Measurements from ENCODE around the gene GJA8. TPM values are rescaled to one million over a fixed set of nuclear protein-coding genes. Genes with fewer than 3 reads are reported as not detected.

GJA8 gene
- polyA plus RNA-seq, 1 experiment, result not detected

GRCh38 chr1:147882535-147882934 lies 20.1 kb upstream of the GJA8 start:
- ChIA-PET CTCF (interaction anchor here (1.9 kb wide), 1 partner anchor 10 kb away, joined by 6 read pairs; no protein-coding TSS in a partner anchor), POLR2A (no interaction called here)
- DNase-seq (ENCODE audit: low read depth), result no peak
- Histone ChIP-seq H3K36me3 (ENCODE audit: control insufficient read depth, insufficient read depth, low read length) (no peaks in the 10 kb centered on the region), H3K27me3 (ENCODE audit: control insufficient read depth, insufficient read depth, low read length) (no peaks in the 10 kb centered on the region), H3K4me3 (ENCODE audit: low read depth, low read length) (no peak overlapping the region)
- TF ChIP-seq, protein P1, sequence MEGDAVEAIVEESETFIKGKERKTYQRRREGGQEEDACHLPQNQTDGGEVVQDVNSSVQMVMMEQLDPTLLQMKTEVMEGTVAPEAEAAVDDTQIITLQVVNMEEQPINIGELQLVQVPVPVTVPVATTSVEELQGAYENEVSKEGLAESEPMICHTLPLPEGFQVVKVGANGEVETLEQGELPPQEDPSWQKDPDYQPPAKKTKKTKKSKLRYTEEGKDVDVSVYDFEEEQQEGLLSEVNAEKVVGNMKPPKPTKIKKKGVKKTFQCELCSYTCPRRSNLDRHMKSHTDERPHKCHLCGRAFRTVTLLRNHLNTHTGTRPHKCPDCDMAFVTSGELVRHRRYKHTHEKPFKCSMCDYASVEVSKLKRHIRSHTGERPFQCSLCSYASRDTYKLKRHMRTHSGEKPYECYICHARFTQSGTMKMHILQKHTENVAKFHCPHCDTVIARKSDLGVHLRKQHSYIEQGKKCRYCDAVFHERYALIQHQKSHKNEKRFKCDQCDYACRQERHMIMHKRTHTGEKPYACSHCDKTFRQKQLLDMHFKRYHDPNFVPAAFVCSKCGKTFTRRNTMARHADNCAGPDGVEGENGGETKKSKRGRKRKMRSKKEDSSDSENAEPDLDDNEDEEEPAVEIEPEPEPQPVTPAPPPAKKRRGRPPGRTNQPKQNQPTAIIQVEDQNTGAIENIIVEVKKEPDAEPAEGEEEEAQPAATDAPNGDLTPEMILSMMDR (IDR thresholded peaks at IDR 0.05; ENCODE audit: insufficient read depth, low read depth, low read length), result no peak

DNA sequence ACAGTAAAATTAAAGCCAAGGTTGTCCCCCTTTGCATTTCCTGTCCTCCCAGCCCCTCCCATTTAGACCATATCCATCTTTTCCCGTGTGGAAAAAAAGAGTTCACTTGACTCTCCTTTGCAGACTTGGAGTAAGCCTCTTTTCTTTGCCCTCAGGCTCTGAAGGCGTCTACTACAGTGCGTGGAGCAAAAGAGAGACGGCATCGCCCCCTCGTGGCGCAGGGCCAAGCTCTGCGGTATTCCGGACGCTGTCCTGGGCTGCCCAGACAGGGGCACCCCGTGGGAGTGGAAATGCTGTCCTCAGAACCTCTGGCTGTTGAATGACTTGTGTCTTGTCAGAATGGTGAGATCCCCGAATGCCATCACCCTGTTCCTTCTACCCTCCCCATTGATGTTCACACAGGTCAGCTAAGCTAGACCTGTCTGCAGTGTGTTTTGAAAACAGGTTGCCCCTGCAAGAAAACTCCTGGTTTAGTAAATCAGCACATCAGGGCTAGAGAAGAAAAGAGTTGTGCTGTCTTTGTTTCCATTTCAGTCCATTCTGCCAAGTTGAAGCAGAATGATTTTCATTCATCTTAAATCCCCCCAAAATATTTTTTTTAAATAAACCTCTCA lies 12.3 kb upstream of the GJA8 start:
- ChIA-PET POLR2A (no interaction called here), CTCF (interaction anchor here (1.2 to 1.7 kb wide), 3 partner anchors 167 to 249 kb away, joined by 3 to 7 read pairs (median 6); no protein-coding TSS in a partner anchor)
- DNase-seq (ENCODE audit: low read depth), result no peak
- no peaks in the 10 kb centered on the region for H3K27me3 ChIP-seq (ENCODE audit: control insufficient read depth, insufficient read depth, low read length)
- H3K36me3 ChIP-seq (ENCODE audit: control insufficient read depth, insufficient read depth, low read length), result no peaks in the 10 kb centered on the region
- TF ChIP-seq, protein P1 (IDR thresholded peaks at IDR 0.05; ENCODE audit: insufficient read depth, low read depth, low read length), result peak; percentile 45
- H3K4me3 ChIP-seq (ENCODE audit: low read depth, low read length), result no peak overlapping the region

DNA sequence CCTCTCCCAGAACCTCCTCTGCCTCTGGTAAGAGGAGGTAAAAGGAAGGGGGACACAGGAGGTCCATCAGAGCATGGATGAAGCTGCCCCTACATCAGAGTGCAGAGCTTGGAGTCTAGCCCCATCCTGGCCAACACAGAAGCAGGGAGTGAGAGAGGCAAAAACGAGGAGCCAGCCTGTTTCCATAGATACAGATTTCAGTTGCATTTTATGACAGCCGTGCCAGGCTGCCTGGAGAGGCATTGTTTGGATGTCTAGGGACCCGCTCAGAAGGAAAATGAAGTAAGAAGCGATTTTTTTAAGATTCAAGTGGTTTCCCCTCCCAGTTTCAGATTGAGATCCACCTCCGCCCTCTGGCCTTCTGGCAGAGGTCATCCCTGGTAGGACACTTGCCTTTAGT lies 11.5 kb upstream of the GJA8 start:
- Histone ChIP-seq H3K36me3 (ENCODE audit: control insufficient read depth, insufficient read depth, low read length) (no peaks in the 10 kb centered on the region), H3K27me3 (ENCODE audit: control insufficient read depth, insufficient read depth, low read length) (no peaks in the 10 kb centered on the region), H3K4me3 (ENCODE audit: low read depth, low read length) (no peak overlapping the region)
- no peak for DNase-seq (ENCODE audit: low read depth)
- ChIA-PET CTCF (interaction anchor here (0.6 to 1.5 kb wide), 2 partner anchors 29 to 250 kb away, joined by 3 read pairs; no protein-coding TSS in a partner anchor), POLR2A (no interaction called here)
- TF ChIP-seq, protein P1 (IDR thresholded peaks at IDR 0.05; ENCODE audit: insufficient read depth, low read depth, low read length), result no peak

DNA sequence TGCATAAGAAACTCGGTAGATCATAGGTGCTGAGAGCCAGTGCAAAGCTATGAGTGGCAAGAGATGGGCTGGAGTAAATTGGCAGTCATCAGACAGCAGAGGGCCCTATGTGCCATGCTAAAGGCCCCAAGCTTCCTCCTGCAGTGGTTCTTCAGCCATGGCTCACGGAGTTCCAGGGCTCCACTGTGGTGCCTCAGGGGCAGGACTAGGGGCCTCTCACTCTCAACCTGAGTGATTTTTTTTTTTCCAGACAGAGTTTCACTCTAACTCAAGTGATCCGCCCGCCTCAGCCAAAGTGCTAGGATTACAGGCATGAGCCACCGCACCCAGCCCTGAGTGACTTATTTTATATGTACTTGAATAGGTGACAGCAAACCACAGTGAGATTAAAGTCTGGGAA lies 10.4 kb upstream of the GJA8 start:
- DNase-seq (ENCODE audit: low read depth), result no peak
- POLR2A ChIA-PET, result no interaction called here
- TF ChIP-seq, protein P1 (IDR thresholded peaks at IDR 0.05; ENCODE audit: insufficient read depth, low read depth, low read length), result no peak
- H3K27me3 ChIP-seq (ENCODE audit: control insufficient read depth, insufficient read depth, low read length), result no peaks in the 10 kb centered on the region
- CTCF ChIA-PET, result interaction anchor here (0.6 to 3.1 kb wide), 26 partner anchors 7 to 401 kb away, joined by 3 to 34 read pairs (median 5); partner anchors contain the start of gene GJA8
- no peak overlapping the region for H3K4me3 ChIP-seq (ENCODE audit: low read depth, low read length)
- H3K36me3 ChIP-seq (ENCODE audit: control insufficient read depth, insufficient read depth, low read length), result no peaks in the 10 kb centered on the region

- POLR2A ChIA-PET, result no interaction called here
- Histone ChIP-seq H3K27me3 (ENCODE audit: control insufficient read depth, insufficient read depth, low read length) (no peaks in the 10 kb centered on the region), H3K36me3 (ENCODE audit: control insufficient read depth, insufficient read depth, low read length) (no peaks in the 10 kb centered on the region), H3K4me3 (ENCODE audit: low read depth, low read length) (no peak overlapping the region)
- no peak for DNase-seq (ENCODE audit: low read depth)
- CTCF ChIA-PET, result interaction anchor here (0.6 to 3.1 kb wide), 29 partner anchors 8 to 412 kb away, joined by 3 to 34 read pairs (median 5); partner anchors contain the start of gene GJA8
- TF ChIP-seq, protein P1 (IDR thresholded peaks at IDR 0.05; ENCODE audit: insufficient read depth, low read depth, low read length), result peak; percentile 96
Measured at GRCh38 chr1:147892731-147893214, 9.8 kb upstream of the GJA8 start.
